ENCODE data around the gene KCNB1. TPM values are rescaled to one million over a fixed set of nuclear protein-coding genes. Genes with fewer than 3 reads are reported as not detected.

Gene KCNB1
- total RNA-seq, 1 experiment from 2014 or later = 0.68 TPM

Other genes starting within 250 kb of the KCNB1 start
- gene ZNFX1, start 204.6 kb downstream of the KCNB1 start, total RNA-seq (2021) = 12.8 and 13.3 TPM in 2 replicates
- gene PTGIS, start 85.5 kb upstream of the KCNB1 start, total RNA-seq (2021) = 18.9 and 20.0 TPM in 2 replicates
- gene B4GALT5, start 231.2 kb upstream of the KCNB1 start, total RNA-seq (2021) = 75.9 and 77.0 TPM in 2 replicates

Data from H9 (cell line).